ENCODE measurements around the gene ATP7A. TPM values are rescaled to one million over a fixed set of nuclear protein-coding genes. Genes with fewer than 3 reads are reported as not detected.

ATP7A gene
- total RNA-seq, 1 donor from 2014 or later = 8.2 TPM

GRCh38 chrX:77962068-77962902 is 51.8 kb downstream of the ATP7A start:
- Histone ChIP-seq H3K27me3 (ENCODE audit: control insufficient read depth, insufficient read depth, low read length) (no peaks in the 10 kb centered on the region), H3K4me3 (ENCODE audit: low read depth, low read length) (no peak overlapping the region), H3K36me3 (ENCODE audit: control insufficient read depth, insufficient read depth, low read length) (no peaks in the 10 kb centered on the region)
- DNase-seq (ENCODE audit: low read depth) = no peak
- no peak for TF ChIP-seq CTCF (IDR thresholded peaks at IDR 0.05; ENCODE audit: insufficient read depth, low read length, poor library complexity, severe bottlenecking)

- Histone ChIP-seq H3K27me3 (ENCODE audit: control insufficient read depth, insufficient read depth, low read length) (no peaks in the 10 kb centered on the region), H3K36me3 (ENCODE audit: control insufficient read depth, insufficient read depth, low read length) (no peaks in the 10 kb centered on the region), H3K4me3 (ENCODE audit: low read depth, low read length) (no peak overlapping the region)
- no peak for DNase-seq (ENCODE audit: low read depth)
- TF ChIP-seq CTCF (IDR thresholded peaks at IDR 0.05; ENCODE audit: insufficient read depth, low read length, poor library complexity, severe bottlenecking) = no peak
Observed at GRCh38 chrX:77966361-77966760, 55.9 kb downstream of the ATP7A start.

GRCh38 chrX:77967631-77968030 is 57.1 kb downstream of the ATP7A start:
- H3K27me3 ChIP-seq (ENCODE audit: control insufficient read depth, insufficient read depth, low read length) = no peaks in the 10 kb centered on the region
- DNase-seq (ENCODE audit: low read depth) = no peak
- H3K36me3 ChIP-seq (ENCODE audit: control insufficient read depth, insufficient read depth, low read length) = no peaks in the 10 kb centered on the region
- no peak overlapping the region for H3K4me3 ChIP-seq (ENCODE audit: low read depth, low read length)
- no peak for TF ChIP-seq CTCF (IDR thresholded peaks at IDR 0.05; ENCODE audit: insufficient read depth, low read length, poor library complexity, severe bottlenecking)

GRCh38 chrX:77969538-77969937 is 59.0 kb downstream of the ATP7A start, which contains the start of gene PGAM4:
Gene PGAM4, minus strand, starts transcription at chrX:77969638. Its CDS starts 0 bp downstream, at chrX:77969638.
- H3K36me3 ChIP-seq (ENCODE audit: control insufficient read depth, insufficient read depth, low read length) = no peaks in the 10 kb centered on the region
- TF ChIP-seq CTCF (IDR thresholded peaks at IDR 0.05; ENCODE audit: insufficient read depth, low read length, poor library complexity, severe bottlenecking) = no peak
- H3K27me3 ChIP-seq (ENCODE audit: control insufficient read depth, insufficient read depth, low read length) = no peaks in the 10 kb centered on the region
- H3K4me3 ChIP-seq (ENCODE audit: low read depth, low read length) = no peak within 1 kb of the TSS
- DNase-seq (ENCODE audit: low read depth) = no peak

- Histone ChIP-seq H3K36me3 (ENCODE audit: control insufficient read depth, insufficient read depth, low read length) (no peaks in the 10 kb centered on the region), H3K27me3 (ENCODE audit: control insufficient read depth, insufficient read depth, low read length) (no peaks in the 10 kb centered on the region), H3K4me3 (ENCODE audit: low read depth, low read length) (no peak overlapping the region)
- TF ChIP-seq CTCF (IDR thresholded peaks at IDR 0.05; ENCODE audit: insufficient read depth, low read length, poor library complexity, severe bottlenecking) = no peak
- DNase-seq (ENCODE audit: low read depth) = no peak
Observed at GRCh38 chrX:77975755-77976154, 65.3 kb downstream of the ATP7A start.

- no peaks in the 10 kb centered on the region for H3K27me3 ChIP-seq (ENCODE audit: control insufficient read depth, insufficient read depth, low read length)
- TF ChIP-seq CTCF (IDR thresholded peaks at IDR 0.05; ENCODE audit: insufficient read depth, low read length, poor library complexity, severe bottlenecking) = no peak
- H3K4me3 ChIP-seq (ENCODE audit: low read depth, low read length) = no peak overlapping the region
- no peak for DNase-seq (ENCODE audit: low read depth)
- no peaks in the 10 kb centered on the region for H3K36me3 ChIP-seq (ENCODE audit: control insufficient read depth, insufficient read depth, low read length)
Observed at GRCh38 chrX:77977095-77977494, 66.6 kb downstream of the ATP7A start.

Data from kidney epithelial cell (primary cell).